Neural cell (in vitro differentiated cells): ENCODE results near the gene EFEMP1.
"Not testable (repeated sequence)": the region's sequence is repeated elsewhere in the genome, so short reads cannot be mapped to it uniquely, and the experiment has no call there.

Experiments used
- EP300 ChIP-seq: fragments of 450-650 bp; conservative IDR thresholded peaks from 2 replicates; pipeline ENCODE4 v1.6.1; 2014; ENCODE audit warnings: antibody characterized with exemption, mild to moderate bottlenecking, moderate library complexity; ENCODE audit not compliant: poor library complexity, severe bottlenecking
- EZH2 ChIP-seq: fragments of 200-600, 300-800 bp; shearing (Covaris generic), sonication (generic); IDR thresholded peaks from 2 replicates; pipeline ENCODE4 v1.6.1; 2014; ENCODE audit warnings: antibody characterized with exemption, low read length, borderline replicate concordance, mild to moderate bottlenecking; ENCODE audit not compliant: insufficient read depth, poor library complexity, severe bottlenecking
- POLR2AphosphoS5 ChIP-seq: IDR thresholded peaks from 2 replicates; pipeline ENCODE4 v1.6.1; 2012
- RAD21 ChIP-seq: fragments of 450-650 bp; conservative IDR thresholded peaks from 2 replicates; pipeline ENCODE4 v1.6.1; 2014; ENCODE audit warnings: antibody characterized with exemption, mild to moderate bottlenecking, moderate library complexity
- SMC3 ChIP-seq: fragments of 450-650 bp; conservative IDR thresholded peaks from 2 replicates; pipeline ENCODE4 v1.6.1; 2014; ENCODE audit warnings: antibody characterized with exemption, mild to moderate bottlenecking, moderate library complexity; ENCODE audit not compliant: poor library complexity
- TF ChIP-seq, protein P1 (sequence below): fragments of 450-650 bp; IDR thresholded peaks from 2 replicates; pipeline ENCODE4 v1.5.1; 2014; ENCODE audit warnings: antibody characterized with exemption, mild to moderate bottlenecking, moderate library complexity; ENCODE audit not compliant: poor library complexity, severe bottlenecking
- TF ChIP-seq, protein P2 (sequence below): IDR thresholded peaks from 2 replicates; pipeline ENCODE4 v1.6.1; 2012; ENCODE audit warnings: borderline replicate concordance

DNA sequence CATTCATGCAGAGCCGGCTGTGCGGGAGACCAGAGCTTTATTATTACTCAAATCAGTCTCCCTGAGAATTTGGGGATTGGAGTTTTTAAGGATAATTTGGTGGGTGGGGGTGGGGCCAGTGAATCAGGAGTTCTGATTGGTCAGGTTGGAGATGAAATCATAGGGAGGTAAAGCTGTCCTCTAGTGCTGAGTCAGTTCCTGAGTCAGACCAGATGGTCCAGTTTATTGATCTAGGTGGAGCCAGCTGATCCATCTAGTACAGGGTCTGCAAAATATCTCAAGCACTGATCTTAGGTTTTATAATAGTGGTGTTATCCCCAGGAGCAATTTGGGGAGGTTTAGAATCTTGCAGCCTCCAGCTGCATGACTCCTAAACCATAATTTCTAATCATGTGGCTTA lies 96.2 kb downstream of the EFEMP1 start:
- not testable (repeated sequence) for TF ChIP-seq SMC3, EP300, EZH2, POLR2AphosphoS5, RAD21
- TF ChIP-seq, protein P1, sequence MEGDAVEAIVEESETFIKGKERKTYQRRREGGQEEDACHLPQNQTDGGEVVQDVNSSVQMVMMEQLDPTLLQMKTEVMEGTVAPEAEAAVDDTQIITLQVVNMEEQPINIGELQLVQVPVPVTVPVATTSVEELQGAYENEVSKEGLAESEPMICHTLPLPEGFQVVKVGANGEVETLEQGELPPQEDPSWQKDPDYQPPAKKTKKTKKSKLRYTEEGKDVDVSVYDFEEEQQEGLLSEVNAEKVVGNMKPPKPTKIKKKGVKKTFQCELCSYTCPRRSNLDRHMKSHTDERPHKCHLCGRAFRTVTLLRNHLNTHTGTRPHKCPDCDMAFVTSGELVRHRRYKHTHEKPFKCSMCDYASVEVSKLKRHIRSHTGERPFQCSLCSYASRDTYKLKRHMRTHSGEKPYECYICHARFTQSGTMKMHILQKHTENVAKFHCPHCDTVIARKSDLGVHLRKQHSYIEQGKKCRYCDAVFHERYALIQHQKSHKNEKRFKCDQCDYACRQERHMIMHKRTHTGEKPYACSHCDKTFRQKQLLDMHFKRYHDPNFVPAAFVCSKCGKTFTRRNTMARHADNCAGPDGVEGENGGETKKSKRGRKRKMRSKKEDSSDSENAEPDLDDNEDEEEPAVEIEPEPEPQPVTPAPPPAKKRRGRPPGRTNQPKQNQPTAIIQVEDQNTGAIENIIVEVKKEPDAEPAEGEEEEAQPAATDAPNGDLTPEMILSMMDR = not testable (repeated sequence)
- TF ChIP-seq, protein P2, sequence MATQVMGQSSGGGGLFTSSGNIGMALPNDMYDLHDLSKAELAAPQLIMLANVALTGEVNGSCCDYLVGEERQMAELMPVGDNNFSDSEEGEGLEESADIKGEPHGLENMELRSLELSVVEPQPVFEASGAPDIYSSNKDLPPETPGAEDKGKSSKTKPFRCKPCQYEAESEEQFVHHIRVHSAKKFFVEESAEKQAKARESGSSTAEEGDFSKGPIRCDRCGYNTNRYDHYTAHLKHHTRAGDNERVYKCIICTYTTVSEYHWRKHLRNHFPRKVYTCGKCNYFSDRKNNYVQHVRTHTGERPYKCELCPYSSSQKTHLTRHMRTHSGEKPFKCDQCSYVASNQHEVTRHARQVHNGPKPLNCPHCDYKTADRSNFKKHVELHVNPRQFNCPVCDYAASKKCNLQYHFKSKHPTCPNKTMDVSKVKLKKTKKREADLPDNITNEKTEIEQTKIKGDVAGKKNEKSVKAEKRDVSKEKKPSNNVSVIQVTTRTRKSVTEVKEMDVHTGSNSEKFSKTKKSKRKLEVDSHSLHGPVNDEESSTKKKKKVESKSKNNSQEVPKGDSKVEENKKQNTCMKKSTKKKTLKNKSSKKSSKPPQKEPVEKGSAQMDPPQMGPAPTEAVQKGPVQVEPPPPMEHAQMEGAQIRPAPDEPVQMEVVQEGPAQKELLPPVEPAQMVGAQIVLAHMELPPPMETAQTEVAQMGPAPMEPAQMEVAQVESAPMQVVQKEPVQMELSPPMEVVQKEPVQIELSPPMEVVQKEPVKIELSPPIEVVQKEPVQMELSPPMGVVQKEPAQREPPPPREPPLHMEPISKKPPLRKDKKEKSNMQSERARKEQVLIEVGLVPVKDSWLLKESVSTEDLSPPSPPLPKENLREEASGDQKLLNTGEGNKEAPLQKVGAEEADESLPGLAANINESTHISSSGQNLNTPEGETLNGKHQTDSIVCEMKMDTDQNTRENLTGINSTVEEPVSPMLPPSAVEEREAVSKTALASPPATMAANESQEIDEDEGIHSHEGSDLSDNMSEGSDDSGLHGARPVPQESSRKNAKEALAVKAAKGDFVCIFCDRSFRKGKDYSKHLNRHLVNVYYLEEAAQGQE = not testable (repeated sequence)
